Trophoblast cell (in vitro differentiated cells and primary cell): Measurements from ENCODE around the gene CYB561A3.

Source experiments
- DNase-seq, 2 donors: peaks; one replicate each; pipeline ENCODE4 v3.0.0-alpha.2; 2016
- H2AFZ ChIP-seq: 2 replicates; pipeline ENCODE4 v1.6.1; 2013; ENCODE audit warnings: low read length, moderate library complexity, mild to moderate bottlenecking; ENCODE audit not compliant: insufficient read depth, poor library complexity
- H2AK5ac ChIP-seq: 2 replicates; pipeline ENCODE4 v1.6.1; 2013; ENCODE audit warnings: mild to moderate bottlenecking, low read length
- H2BK120ac ChIP-seq: 2 replicates; pipeline ENCODE4 v1.6.1; 2013; ENCODE audit warnings: low read length, mild to moderate bottlenecking, moderate library complexity; ENCODE audit not compliant: insufficient read depth, poor library complexity
- H2BK12ac ChIP-seq: 2 replicates; pipeline ENCODE4 v1.6.1; 2013; ENCODE audit warnings: mild to moderate bottlenecking, low read length, moderate library complexity
- H2BK5ac ChIP-seq: 2 replicates; pipeline ENCODE4 v1.6.1; 2013; ENCODE audit warnings: low read length, low read depth, moderate library complexity, mild to moderate bottlenecking; ENCODE audit not compliant: poor library complexity
- H3K14ac ChIP-seq: 2 replicates; pipeline ENCODE4 v1.6.1; 2013; ENCODE audit warnings: mild to moderate bottlenecking, low read length
- H3K18ac ChIP-seq: 2 replicates; pipeline ENCODE4 v1.6.1; 2013; ENCODE audit warnings: mild to moderate bottlenecking, low read length
- H3K23ac ChIP-seq: 2 replicates; pipeline ENCODE4 v1.6.1; 2013; ENCODE audit warnings: low read length
- H3K27ac ChIP-seq: 2 replicates; pipeline ENCODE4 v1.5.1; 2013; ENCODE audit warnings: low read depth, mild to moderate bottlenecking, inconsistent platforms, low read length, moderate library complexity
- H3K27me3 ChIP-seq: 2 replicates; pipeline ENCODE4 v1.6.1; 2013; ENCODE audit warnings: inconsistent platforms, mild to moderate bottlenecking, low read length, moderate library complexity; ENCODE audit not compliant: insufficient read depth
- H3K36me3 ChIP-seq, 2 experiments: 1 replicate in 1 of 2; 2 replicates in 1 of 2; pipeline ENCODE4 v1.6.1; 2013; ENCODE audit warnings: low read length in 2 of 2, mild to moderate bottlenecking in 2 of 2, moderate library complexity in 1 of 2; ENCODE audit not compliant: insufficient read depth in 2 of 2, control insufficient read depth in 1 of 2
- H3K4ac ChIP-seq: 2 replicates; pipeline ENCODE4 v1.6.1; 2013; ENCODE audit warnings: low read depth, mild to moderate bottlenecking, low read length, moderate library complexity
- H3K4me1 ChIP-seq, 2 experiments: 1 replicate in 1 of 2; 2 replicates in 1 of 2; pipeline ENCODE4 v1.6.1; 2013; ENCODE audit warnings: low read length in 2 of 2, mild to moderate bottlenecking in 2 of 2, moderate library complexity in 1 of 2; ENCODE audit not compliant: insufficient read depth in 2 of 2, control insufficient read depth in 1 of 2
- H3K4me2 ChIP-seq: 2 replicates; pipeline ENCODE4 v1.6.1; 2013; ENCODE audit warnings: inconsistent platforms, mild to moderate bottlenecking, low read length, moderate library complexity
- H3K4me3 ChIP-seq: 2 replicates; pipeline ENCODE4 v1.5.1; 2013; ENCODE audit warnings: mild to moderate bottlenecking, low read depth, low read length, inconsistent platforms
- H3K79me1 ChIP-seq: one replicate; pipeline ENCODE4 v1.6.1; 2013; ENCODE audit warnings: low read length
- H3K79me2 ChIP-seq: 2 replicates; pipeline ENCODE4 v1.6.1; 2013; ENCODE audit warnings: low read length, mild to moderate bottlenecking; ENCODE audit not compliant: control insufficient read depth, insufficient read depth, poor library complexity
- H3K9ac ChIP-seq: 2 replicates; pipeline ENCODE4 v1.6.1; 2013; ENCODE audit warnings: mild to moderate bottlenecking, low read length
- H3K9me3 ChIP-seq: 2 replicates; pipeline ENCODE4 v1.6.1; 2013; ENCODE audit warnings: low read depth, mild to moderate bottlenecking, control low read depth, inconsistent platforms, low read length; ENCODE audit not compliant: insufficient read depth
- H4K12ac ChIP-seq: 2 replicates; pipeline ENCODE4 v1.6.1; 2013; ENCODE audit warnings: low read depth, mild to moderate bottlenecking, low read length, moderate library complexity
- H4K8ac ChIP-seq: 2 replicates; pipeline ENCODE4 v1.6.1; 2013; ENCODE audit warnings: low read depth, mild to moderate bottlenecking, low read length, moderate library complexity
- H4K91ac ChIP-seq: one replicate; pipeline ENCODE4 v1.6.1; 2013; ENCODE audit warnings: low read depth, mild to moderate bottlenecking, low read length, moderate library complexity
- WGBS: extraction: QIAGEN DNeasy Blood & Tissue Kit; methylation state at CpG from one replicate; pipeline ENCODE4 v1.1.7; 2013; ENCODE audit warnings: missing lambda C conversion rate; ENCODE audit not compliant: insufficient read length, insufficient coverage; ENCODE audit errors: extremely low coverage; 5-methylcytosine and 5-hydroxymethylcytosine counted together

Gene CYB561A3

GRCh38 chr11:61327669-61328071 lies 34.0 kb downstream of the CYB561A3 start:
- no peak overlapping the region for H3K4me3 ChIP-seq
- no peak overlapping the region for H4K91ac ChIP-seq
- H3K79me1 ChIP-seq, result peaks cover 6% of the 10 kb centered on the region
- no peak overlapping the region for H3K27ac ChIP-seq
- H2AFZ ChIP-seq, result no peak overlapping the region
- no peak overlapping the region for H3K4me2 ChIP-seq
- peaks cover 14% of the 10 kb centered on the region for H3K79me2 ChIP-seq
- H4K8ac ChIP-seq, result no peak overlapping the region
- H2AK5ac ChIP-seq, result no peak overlapping the region
- peak; percentile 49 to 82 for DNase-seq
- no peak overlapping the region for H2BK120ac ChIP-seq
- no peak overlapping the region for H4K12ac ChIP-seq
- no peak overlapping the region for H2BK12ac ChIP-seq
- H3K36me3 ChIP-seq, result peaks cover 27 to 42% of the 10 kb centered on the region in 2 experiments
- H3K4me1 ChIP-seq, result peaks cover 8 to 12% of the 10 kb centered on the region in 2 experiments
- no peak overlapping the region for H3K14ac ChIP-seq
- H3K4ac ChIP-seq, result no peak overlapping the region
- H2BK5ac ChIP-seq, result no peak overlapping the region
- no peak overlapping the region for H3K9ac ChIP-seq
- H3K23ac ChIP-seq, result no peak overlapping the region
- H3K27me3 ChIP-seq, result no peaks in the 10 kb centered on the region
- peaks cover 2% of the 10 kb centered on the region for H3K9me3 ChIP-seq
- no peak overlapping the region for H3K18ac ChIP-seq

DNA sequence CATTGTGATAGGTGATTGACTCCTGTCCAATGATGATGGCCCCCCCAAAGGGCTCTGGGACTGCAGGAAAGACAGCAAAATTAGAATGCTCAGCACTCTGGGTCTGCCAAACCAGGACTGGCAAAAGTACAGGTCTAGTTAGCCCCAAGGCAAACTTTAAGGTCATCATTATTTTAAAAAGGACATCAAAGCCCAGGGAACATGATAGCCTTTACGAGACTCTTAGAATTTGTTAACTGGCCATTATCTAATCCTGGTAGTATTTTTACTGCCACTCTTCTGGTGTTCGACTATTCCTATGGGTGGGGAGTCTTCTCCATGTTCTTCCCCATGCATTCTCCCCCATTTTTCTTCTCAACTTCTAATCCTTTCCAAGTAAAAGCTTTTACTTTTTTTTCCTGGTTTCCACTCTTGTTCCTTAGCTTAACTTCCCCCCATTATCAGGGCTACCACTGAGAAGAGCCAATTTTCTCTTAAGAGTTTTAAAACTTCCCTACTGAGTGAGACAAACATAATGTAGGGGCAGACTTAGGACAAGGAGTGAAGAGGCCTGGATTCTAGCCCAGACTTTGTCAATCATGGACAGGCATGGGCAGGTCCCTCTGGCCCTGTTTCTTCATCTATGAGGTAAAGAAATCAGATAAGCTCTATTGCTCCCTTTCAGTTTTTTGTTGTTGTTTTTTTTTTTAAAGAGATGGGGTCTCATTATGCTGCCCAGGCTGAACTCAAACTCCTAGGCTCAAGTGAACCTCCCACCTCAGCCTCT lies 35.9 kb downstream of the CYB561A3 start:
- no CpG with 5 or more reads among the region's 2 CpGs for WGBS
- H3K27ac ChIP-seq, result no peak overlapping the region
- H2AFZ ChIP-seq, result no peak overlapping the region
- no peak overlapping the region for H4K91ac ChIP-seq
- H2BK5ac ChIP-seq, result no peak overlapping the region
- H4K8ac ChIP-seq, result no peak overlapping the region
- H4K12ac ChIP-seq, result no peak overlapping the region
- peaks cover 31 to 58% of the 10 kb centered on the region in 2 experiments for H3K36me3 ChIP-seq
- no peaks in the 10 kb centered on the region for H3K27me3 ChIP-seq
- H3K23ac ChIP-seq, result no peak overlapping the region
- peaks cover 3 to 11% of the 10 kb centered on the region in 2 experiments for H3K4me1 ChIP-seq
- no peak overlapping the region for H2AK5ac ChIP-seq
- no peak overlapping the region for H3K9ac ChIP-seq
- no peak overlapping the region for H3K4me3 ChIP-seq
- no peak overlapping the region for H3K18ac ChIP-seq
- H2BK12ac ChIP-seq, result no peak overlapping the region
- H3K79me1 ChIP-seq, result peaks cover 2% of the 10 kb centered on the region
- no peak overlapping the region for H2BK120ac ChIP-seq
- no peak overlapping the region for H3K4ac ChIP-seq
- H3K9me3 ChIP-seq, result no peaks in the 10 kb centered on the region
- H3K14ac ChIP-seq, result no peak overlapping the region
- no peaks in the 10 kb centered on the region for H3K79me2 ChIP-seq
- H3K4me2 ChIP-seq, result no peak overlapping the region
- DNase-seq, result no peak

DNA sequence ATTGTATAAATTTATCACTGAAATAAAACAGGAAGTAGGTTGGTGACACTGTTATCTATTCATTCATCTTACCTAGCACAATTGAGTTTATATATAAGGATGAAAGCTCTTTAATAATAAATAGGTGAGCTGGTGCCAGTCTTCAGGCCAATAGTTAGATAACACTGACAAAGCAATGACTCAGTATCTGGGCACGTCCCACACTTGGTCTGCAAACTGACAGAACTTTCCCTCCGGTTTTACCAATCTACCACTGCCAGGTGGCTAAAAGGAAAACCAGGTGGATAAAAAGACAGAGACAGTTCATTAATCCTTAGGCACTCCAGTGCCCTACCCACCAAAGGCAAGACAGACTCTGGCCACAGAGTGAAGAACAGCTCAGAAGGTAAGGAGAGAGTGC lies 46.4 kb downstream of the CYB561A3 start:
- H2AFZ ChIP-seq, result no peak overlapping the region
- H2BK5ac ChIP-seq, result no peak overlapping the region
- H4K12ac ChIP-seq, result no peak overlapping the region
- no peak overlapping the region for H3K23ac ChIP-seq
- H3K9me3 ChIP-seq, result no peaks in the 10 kb centered on the region
- H3K9ac ChIP-seq, result no peak overlapping the region
- H3K36me3 ChIP-seq, result peaks cover 56 to 69% of the 10 kb centered on the region in 2 experiments
- no peak overlapping the region for H2AK5ac ChIP-seq
- H3K14ac ChIP-seq, result no peak overlapping the region
- no peak overlapping the region for H2BK12ac ChIP-seq
- H4K8ac ChIP-seq, result no peak overlapping the region
- no peak overlapping the region for H2BK120ac ChIP-seq
- WGBS, result no CpG with 5 or more reads among the region's 2 CpGs
- H3K79me1 ChIP-seq, result no peaks in the 10 kb centered on the region
- DNase-seq, result no peak
- no peaks in the 10 kb centered on the region for H3K79me2 ChIP-seq
- H3K4me3 ChIP-seq, result no peak overlapping the region
- no peak overlapping the region for H3K18ac ChIP-seq
- no peak overlapping the region for H3K27ac ChIP-seq
- H4K91ac ChIP-seq, result no peak overlapping the region
- H3K27me3 ChIP-seq, result no peaks in the 10 kb centered on the region
- no peak overlapping the region for H3K4me2 ChIP-seq
- no peak overlapping the region for H3K4ac ChIP-seq
- H3K4me1 ChIP-seq, result no peaks in the 10 kb centered on the region

- H4K91ac ChIP-seq, result no peak overlapping the region
- H3K4me2 ChIP-seq, result no peak overlapping the region
- no peaks in the 10 kb centered on the region for H3K27me3 ChIP-seq
- H4K12ac ChIP-seq, result no peak overlapping the region
- DNase-seq, result no peak
- H3K36me3 ChIP-seq, result peaks cover 55 to 88% of the 10 kb centered on the region in 2 experiments
- H3K79me2 ChIP-seq, result no peaks in the 10 kb centered on the region
- H3K4ac ChIP-seq, result no peak overlapping the region
- peaks cover 0 to 4% of the 10 kb centered on the region in 2 experiments for H3K4me1 ChIP-seq
- H2BK12ac ChIP-seq, result no peak overlapping the region
- no peak overlapping the region for H3K18ac ChIP-seq
- H3K14ac ChIP-seq, result no peak overlapping the region
- H3K4me3 ChIP-seq, result no peak overlapping the region
- peaks cover 2% of the 10 kb centered on the region for H3K9me3 ChIP-seq
- no peak overlapping the region for H2BK5ac ChIP-seq
- no peak overlapping the region for H2AFZ ChIP-seq
- no CpG with 5 or more reads among the region's 8 CpGs for WGBS
- H3K27ac ChIP-seq, result no peak overlapping the region
- H3K79me1 ChIP-seq, result no peaks in the 10 kb centered on the region
- H3K9ac ChIP-seq, result no peak overlapping the region
- no peak overlapping the region for H4K8ac ChIP-seq
- H2AK5ac ChIP-seq, result no peak overlapping the region
- no peak overlapping the region for H2BK120ac ChIP-seq
- no peak overlapping the region for H3K23ac ChIP-seq
These were observed 50.9 kb downstream of the CYB561A3 start for GRCh38 chr11:61310749-61311148.
